K562 (cell line): ENCODE measurements around the gene IMPACT. TPM values are rescaled to one million over a fixed set of nuclear protein-coding genes. Genes with fewer than 3 reads are reported as not detected.

Experiments
- ATAC-seq: fragments of 200-7000 bp; cut with Tn5 transposase; 3 replicates; pipeline ENCODE4 v1.9.1; 2020; ENCODE audit warnings: moderate library complexity
- BruUV-seq: library from RNA; stranded (reverse); fragments of 400-500 nt; replicated peaks from 2 replicates; lab custom pipeline; 2021; lab: Mats Ljungman, UMichigan
- CTCF ChIA-PET: fragments of 300-600 bp; formaldehyde crosslinking; extraction: SDS; loops from one replicate; lab custom pipeline; 2021; ENCODE audit warnings: low intra/inter-chr PET ratio; lab: Yijun Ruan, JAX
- POLR2A ChIA-PET: fragments of 300-600, 350-650 bp; sonication (Branson Sonifier 250); formaldehyde crosslinking; extraction: SDS; loops from one replicate; lab custom pipeline; 2021; ENCODE audit warnings: antibody characterized with exemption, inconsistent platforms; lab: Yijun Ruan, JAX
- DNase-seq, 4 experiments: peaks; one replicate each; pipeline versions ENCODE4 v3.0.0 to v3.0.0-alpha.2; 2011 to 2018; ENCODE audit warnings: low spot score in 3 of 4, mixed read lengths in 3 of 4; ENCODE audit errors: extremely low read depth in 1 of 4
- FAIRE-seq: peaks from 2 replicates; lab custom pipeline; 2011; peaks lifted over from hg19 to GRCh38; lab: Jason Lieb, UNC
- H2AFZ ChIP-seq: 2 replicates; pipeline ENCODE4 v1.6.0; 2011; ENCODE audit warnings: low read depth, low read length, control low read depth, inconsistent platforms
- H3K27ac ChIP-seq: fragments of 200-600 bp; 3 replicates; pipeline ENCODE4 v1.8.0; 2011; ENCODE audit warnings: low read depth, mild to moderate bottlenecking, control low read depth, inconsistent platforms, low read length, moderate library complexity, mixed read lengths; ENCODE audit errors: extremely low read depth
- H3K27me3 ChIP-seq, 2 experiments: fragments of 300-600 bp in 1 of 2; 2 replicates in 1 of 2; 3 replicates in 1 of 2; pipeline versions ENCODE4 v1.6.0 to v1.8.0; 2011; ENCODE audit warnings: inconsistent platforms in 2 of 2, low read length in 2 of 2, mild to moderate bottlenecking in 1 of 2, mixed read lengths in 1 of 2, moderate library complexity in 1 of 2; ENCODE audit not compliant: control insufficient read depth in 2 of 2, insufficient read depth in 2 of 2
- H3K36me3 ChIP-seq: fragments of 300-600 bp; 3 replicates; pipeline ENCODE4 v1.8.0; 2011; ENCODE audit warnings: mild to moderate bottlenecking, low read length, inconsistent platforms; ENCODE audit not compliant: control insufficient read depth, insufficient read depth
- H3K4me1 ChIP-seq, 2 experiments: fragments of 200-600 bp in 1 of 2; replicated peaks in 1 of 2; 2 replicates in 1 of 2; 3 replicates in 1 of 2; pipeline versions ENCODE4 v1.5.1 to v1.8.0; 2011; ENCODE audit warnings: inconsistent platforms in 2 of 2, low read length in 2 of 2, mild to moderate bottlenecking in 1 of 2, mixed read lengths in 1 of 2, moderate library complexity in 1 of 2; ENCODE audit not compliant: control insufficient read depth in 2 of 2, insufficient read depth in 2 of 2
- H3K4me2 ChIP-seq: 2 replicates; pipeline ENCODE4 v1.6.1; 2011; ENCODE audit warnings: low read length, control low read depth, inconsistent platforms, mixed read lengths; ENCODE audit not compliant: insufficient read depth
- H3K4me3 ChIP-seq: fragments of 200-600 bp; sonication (generic), shearing (Covaris generic); 2 replicates; pipeline ENCODE4 v1.5.1; 2016; ENCODE audit warnings: control low read depth, inconsistent platforms
- H3K79me2 ChIP-seq: fragments of 200-600 bp; 3 replicates; pipeline ENCODE4 v1.8.0; 2011; ENCODE audit warnings: low read length, inconsistent platforms; ENCODE audit not compliant: control insufficient read depth, insufficient read depth
- H3K9ac ChIP-seq, 2 experiments: 2 replicates each; pipeline versions ENCODE4 v1.6.0 to v1.6.1; 2011; ENCODE audit warnings: low read depth in 2 of 2, low read length in 2 of 2, control low read depth in 1 of 2, inconsistent platforms in 1 of 2, mild to moderate bottlenecking in 1 of 2, mixed read lengths in 1 of 2; ENCODE audit not compliant: insufficient read depth in 1 of 2
- H3K9me1 ChIP-seq: one replicate; pipeline ENCODE4 v1.6.0; 2011; ENCODE audit warnings: inconsistent platforms, mild to moderate bottlenecking, low read length, moderate library complexity; ENCODE audit not compliant: control insufficient read depth, insufficient read depth
- H3K9me3 ChIP-seq: replicated peaks from 2 replicates; pipeline ENCODE4 v1.5.1; 2011; ENCODE audit warnings: low read depth, low read length, inconsistent platforms; ENCODE audit not compliant: control insufficient read depth, insufficient read depth
- H4K20me1 ChIP-seq: replicated peaks from 2 replicates; pipeline ENCODE4 v1.6.1; 2011; ENCODE audit warnings: low read length, inconsistent platforms, mixed read lengths; ENCODE audit not compliant: control insufficient read depth, insufficient read depth
- BACH1 ChIP-seq: fragments of 200-800 bp; sonication (Bioruptor generic); IDR thresholded peaks from 2 replicates; pipeline ENCODE4 v1.6.1; 2016; ENCODE audit warnings: missing genetic modification characterization, missing compliant biosample characterization
- BCLAF1 ChIP-seq, 2 experiments: fragments of 450-650 bp in 1 of 2; IDR thresholded peaks; 2 replicates each; pipeline ENCODE4 v1.6.1; 2011 to 2017; ENCODE audit warnings: low read depth in 2 of 2, antibody characterized with exemption in 1 of 2, borderline replicate concordance in 1 of 2, low read length in 1 of 2, mild to moderate bottlenecking in 1 of 2, mixed read lengths in 1 of 2; ENCODE audit not compliant: control insufficient read depth in 1 of 2
- CREBBP ChIP-seq: IDR thresholded peaks from one replicate; pipeline ENCODE4 v1.6.1; 2012; ENCODE audit warnings: low read depth, mild to moderate bottlenecking, control low read depth, inconsistent platforms, low read length
- DMBX1 ChIP-seq: fragments of 250-450 bp; sonication (Bioruptor Pico); IDR thresholded peaks from 2 replicates; pipeline ENCODE4 v1.8.0; 2022; ENCODE audit warnings: inconsistent platforms, mild to moderate bottlenecking, moderate library complexity, borderline replicate concordance
- TOE1 ChIP-seq, 2 experiments: fragments of 450-650 bp in 1 of 2; sonication (generic) in 1 of 2; formaldehyde crosslinking in 1 of 2; IDR thresholded peaks; 2 replicates each; pipeline versions ENCODE4 v1.7.1 to v1.8.0; 2016 to 2022; ENCODE audit warnings: borderline replicate concordance in 2 of 2, mild to moderate bottlenecking in 2 of 2, antibody characterized with exemption in 1 of 2, inconsistent platforms in 1 of 2, low read depth in 1 of 2, missing genetic modification reagents in 1 of 2, moderate library complexity in 1 of 2
- ZC3H11A ChIP-seq: IDR thresholded peaks from 2 replicates; pipeline ENCODE4 v1.6.1; 2012; ENCODE audit warnings: low read depth, low read length, improper control_type of control experiment
- WGBS: fragments of 100-300 bp; shearing (Covaris generic); methylation state at CpG from one replicate; pipeline ENCODE4 v1.1.6; 2016; ENCODE audit warnings: low coverage, mixed read lengths; ENCODE audit not compliant: insufficient coverage; ENCODE audit errors: missing lambda C conversion rate; 5-methylcytosine and 5-hydroxymethylcytosine counted together
- in situ Hi-C: fragments of 300-500 bp; cut with MboI; formaldehyde crosslinking; loops from 4 replicates; pipeline ENCODE4 v1.15.0; 2018; ENCODE audit warnings: inconsistent platforms, mixed read lengths
- intact Hi-C: fragments of 100-400 bp; cut with micrococcal nuclease; formaldehyde crosslinking; loops from 2 replicates; pipeline ENCODE4 v1.14.2; 2022
- polyA plus RNA-seq, 8 experiments: library from polyadenylated mRNA; depleted of rRNA in 4 of 8; stranded (reverse) in 5 of 8; unstranded in 3 of 8; fragments of >200 nt; fragmentation: Nextera tagmentation in 2 of 8; fragmentation: Illumina TruSeq in 1 of 8; extraction: Ambion mirVana in 2 of 8; extraction: Trizol in 1 of 8; gene quantifications; 2 replicates each; pipeline versions ENCODE4 v1.2.1 to v1.2.3, GENCODE V29; 2011 to 2014; ENCODE audit warnings: inconsistent platforms in 1 of 8, missing spikeins in 1 of 8
- total RNA-seq, 7 experiments: library from RNA; depleted of rRNA in 6 of 7; stranded (reverse); fragments of >200 nt in 6 of 7; fragmentation: Illumina TruSeq in 2 of 7; extraction: Trizol in 2 of 7; gene quantifications; 2 replicates each; pipeline versions ENCODE4 v1.2.1 to v1.2.3, GENCODE V29; 2011 to 2021; ENCODE audit warnings: low replicate concordance in 1 of 7

IMPACT gene
- total and polyA plus RNA-seq, 9 of the 15 experiments (the other 6 are each of a cell fraction or from before 2014, with no cell fraction given): 4.7 to 7.6 (median 5.8) TPM

GRCh38 chr18:24421831-24422230 is 4.6 kb upstream of the IMPACT start:
- Histone ChIP-seq H3K9me1 (no peaks in the 10 kb centered on the region), H3K9me3 (peaks cover 5% of the 10 kb centered on the region; the same call in 1 of the 2 replicates), H3K4me2 (no peak overlapping the region), H3K27ac (no peak overlapping the region), H3K4me3 (no peak overlapping the region), H3K27me3 (peaks cover 12 to 18% of the 10 kb centered on the region in 2 experiments; a peak in 4 of 5 replicates), H3K4me1 (peaks cover 0 to 8% of the 10 kb centered on the region in 2 experiments; a peak in 2 of 5 replicates), H3K9ac (no peak overlapping the region), H3K36me3 (no peaks in the 10 kb centered on the region), H4K20me1 (no peaks in the 10 kb centered on the region), H3K79me2 (no peaks in the 10 kb centered on the region), H2AFZ (no peak overlapping the region)
- FAIRE-seq: no peak
- no TSS peak for BruUV-seq
- in situ Hi-C loops (no loop called here), intact Hi-C loops (loop anchor here (10.0 kb wide), 1 partner anchor 63 kb away; no protein-coding TSS in a partner anchor)
- DNase-seq: no peak
- no peak for TF ChIP-seq TOE1 (IDR thresholded peaks at IDR 0.05; ENCODE audit: borderline replicate concordance)
- TF ChIP-seq TOE1 (CRISPR knock-in tag; IDR thresholded peaks at IDR 0.05; ENCODE audit: borderline replicate concordance, low read depth): no peak
- no peak for TF ChIP-seq DMBX1 (CRISPR knock-in tag)
- no peak for TF ChIP-seq ZC3H11A
- no peak for TF ChIP-seq BACH1 (tag)
- no peak for TF ChIP-seq CREBBP
- no peak for TF ChIP-seq BCLAF1 (IDR thresholded peaks at IDR 0.05; ENCODE audit: borderline replicate concordance in 1 of 2, control insufficient read depth in 1 of 2, low read depth in 2 of 2, low read length in 1 of 2)
- ChIA-PET POLR2A (no interaction called here), CTCF (no interaction called here)
- ATAC-seq: no peak
- WGBS: 0% methylated on average over 1 of the region's 1 CpG
